ENCODE results near the gene CNOT4.

- TF ChIP-seq CTCF (IDR thresholded peaks at IDR 0.05) (no peak), POLR2A (IDR thresholded peaks at IDR 0.05) (no peak)
Measured at GRCh38 chr7:135385209-135385608, 124.7 kb downstream of the CNOT4 start.
